ENCODE measurements around the gene PLEKHG5. TPM values are rescaled to one million over a fixed set of nuclear protein-coding genes. Genes with fewer than 3 reads are reported as not detected.

PLEKHG5 gene
- total RNA-seq, 1 donor from 2014 or later = 34.9 TPM

- TF ChIP-seq CTCF (IDR thresholded peaks at IDR 0.05) = no peak
- Mint-ChIP-seq H3K4me1 (ENCODE audit: unreplicated experiment) (peaks cover 46% of the 10 kb centered on the region), H3K36me3 (ENCODE audit: unreplicated experiment) (no peaks in the 10 kb centered on the region), H3K9me3 (ENCODE audit: unreplicated experiment) (no peaks in the 10 kb centered on the region), H3K4me3 (ENCODE audit: unreplicated experiment) (peak overlapping the region; percentile 72), H3K27ac (ENCODE audit: unreplicated experiment) (peak overlapping the region; percentile 71), H3K27me3 (ENCODE audit: unreplicated experiment) (no peaks in the 10 kb centered on the region)
- no peak for DNase-seq (ENCODE audit: extremely low spot score, unreplicated experiment)
These were observed 6.0 kb downstream of the PLEKHG5 start for GRCh38 chr1:6485168-6486101.

- H3K4me3 Mint-ChIP-seq (ENCODE audit: unreplicated experiment) = peak overlapping the region; percentile 66
- no peaks in the 10 kb centered on the region for H3K36me3 Mint-ChIP-seq (ENCODE audit: unreplicated experiment)
- no peaks in the 10 kb centered on the region for H3K9me3 Mint-ChIP-seq (ENCODE audit: unreplicated experiment)
- no peaks in the 10 kb centered on the region for H3K27me3 Mint-ChIP-seq (ENCODE audit: unreplicated experiment)
- peak overlapping the region; percentile 18 for H3K27ac Mint-ChIP-seq (ENCODE audit: unreplicated experiment)
- no peak for DNase-seq (ENCODE audit: extremely low spot score, unreplicated experiment)
- peaks cover 42% of the 10 kb centered on the region for H3K4me1 Mint-ChIP-seq (ENCODE audit: unreplicated experiment)
- no peak for TF ChIP-seq CTCF (IDR thresholded peaks at IDR 0.05)
These were observed 6.7 kb downstream of the PLEKHG5 start for GRCh38 chr1:6484826-6485167.

GRCh38 chr1:6483761-6484117, 7.7 kb downstream of the PLEKHG5 start:
- no peaks in the 10 kb centered on the region for H3K27me3 Mint-ChIP-seq (ENCODE audit: unreplicated experiment)
- H3K36me3 Mint-ChIP-seq (ENCODE audit: unreplicated experiment) = no peaks in the 10 kb centered on the region
- no peaks in the 10 kb centered on the region for H3K9me3 Mint-ChIP-seq (ENCODE audit: unreplicated experiment)
- H3K27ac Mint-ChIP-seq (ENCODE audit: unreplicated experiment) = no peak overlapping the region
- H3K4me3 Mint-ChIP-seq (ENCODE audit: unreplicated experiment) = peak overlapping the region; percentile 19
- peaks cover 33% of the 10 kb centered on the region for H3K4me1 Mint-ChIP-seq (ENCODE audit: unreplicated experiment)
- TF ChIP-seq CTCF (IDR thresholded peaks at IDR 0.05) = no peak
- no peak for DNase-seq (ENCODE audit: extremely low spot score, unreplicated experiment)

GRCh38 chr1:6483017-6483760, 8.3 kb downstream of the PLEKHG5 start:
- Mint-ChIP-seq H3K27me3 (ENCODE audit: unreplicated experiment) (no peaks in the 10 kb centered on the region), H3K36me3 (ENCODE audit: unreplicated experiment) (no peaks in the 10 kb centered on the region), H3K27ac (ENCODE audit: unreplicated experiment) (no peak overlapping the region), H3K9me3 (ENCODE audit: unreplicated experiment) (no peaks in the 10 kb centered on the region), H3K4me1 (ENCODE audit: unreplicated experiment) (peaks cover 28% of the 10 kb centered on the region), H3K4me3 (ENCODE audit: unreplicated experiment) (no peak overlapping the region)
- no peak for DNase-seq (ENCODE audit: extremely low spot score, unreplicated experiment)
- no peak for TF ChIP-seq CTCF (IDR thresholded peaks at IDR 0.05)

- H3K4me3 Mint-ChIP-seq (ENCODE audit: unreplicated experiment) = no peak overlapping the region
- H3K27me3 Mint-ChIP-seq (ENCODE audit: unreplicated experiment) = no peaks in the 10 kb centered on the region
- H3K4me1 Mint-ChIP-seq (ENCODE audit: unreplicated experiment) = peaks cover 19% of the 10 kb centered on the region
- no peak for TF ChIP-seq CTCF (IDR thresholded peaks at IDR 0.05)
- H3K36me3 Mint-ChIP-seq (ENCODE audit: unreplicated experiment) = no peaks in the 10 kb centered on the region
- no peaks in the 10 kb centered on the region for H3K9me3 Mint-ChIP-seq (ENCODE audit: unreplicated experiment)
- no peak overlapping the region for H3K27ac Mint-ChIP-seq (ENCODE audit: unreplicated experiment)
- no peak for DNase-seq (ENCODE audit: extremely low spot score, unreplicated experiment)
These were observed 9.6 kb downstream of the PLEKHG5 start for GRCh38 chr1:6481820-6482219.
